Coronary artery (tissue), 2 donors: ENCODE results near the gene LPP.

Source experiments
- DNase-seq: peaks from one replicate; pipeline ENCODE4 v3.0.0-alpha.2; 2017; ENCODE audit warnings: low spot score
- H3K27ac ChIP-seq, 2 donors: fragments of 200-600 bp; sonication (generic); one replicate each; pipeline ENCODE4 v1.5.1; 2016 to 2019
- H3K4me3 ChIP-seq: fragments of 200-600 bp; sonication (generic); 2 replicates; pipeline ENCODE4 v1.5.1; 2016; ENCODE audit warnings: mild to moderate bottlenecking, moderate library complexity
- CTCF ChIP-seq: fragments of 200-600 bp; sonication (generic); IDR thresholded peaks from one replicate; pipeline ENCODE4 v1.5.1; 2019; ENCODE audit warnings: antibody characterized with exemption

Gene LPP

GRCh38 chr3:188468662-188469061 lies 314.7 kb downstream of the LPP start:
- no peak for TF ChIP-seq CTCF
- Histone ChIP-seq H3K4me3 (no peak overlapping the region), H3K27ac (peak overlapping the region in 1 of 2 donors; percentile 48)
- no peak for DNase-seq

- H3K4me3 ChIP-seq, result no peak overlapping the region
- peak overlapping the region in 1 of 2 donors; percentile 48 for H3K27ac ChIP-seq
- no peak for TF ChIP-seq CTCF
- no peak for DNase-seq
These were observed 315.4 kb downstream of the LPP start for GRCh38 chr3:188469228-188469885.

- peak overlapping the region in 1 of 2 donors; percentile 48 for H3K27ac ChIP-seq
These were observed 316.7 kb downstream of the LPP start for GRCh38 chr3:188470508-188471130.

GRCh38 chr3:188471723-188472122 lies 317.8 kb downstream of the LPP start:
- DNase-seq, result no peak
- TF ChIP-seq CTCF, result no peak
- peak overlapping the region; percentile 22 to 25 for H3K27ac ChIP-seq
- no peak overlapping the region for H3K4me3 ChIP-seq

More at GRCh38 chr3:188470508-188471130, 316.7 kb downstream of the LPP start:
- DNase-seq, result no peak
- no peak overlapping the region for H3K4me3 ChIP-seq
- no peak for TF ChIP-seq CTCF

- peak overlapping the region; percentile 25 to 34 for H3K27ac ChIP-seq
- DNase-seq, result no peak
- TF ChIP-seq CTCF, result no peak
- no peak overlapping the region for H3K4me3 ChIP-seq
These were observed 318.4 kb downstream of the LPP start for GRCh38 chr3:188472336-188472735.

GRCh38 chr3:188473045-188473444 lies 319.1 kb downstream of the LPP start:
- Histone ChIP-seq H3K4me3 (no peak overlapping the region), H3K27ac (peak overlapping the region; percentile 25 to 34)
- DNase-seq, result no peak
- no peak for TF ChIP-seq CTCF
